Forelimb muscle (tissue), 1 donor: ENCODE data around the gene FAM171A1. TPM values are rescaled to one million over a fixed set of nuclear protein-coding genes. Genes with fewer than 3 reads are reported as not detected.
A peak's percentile ranks its signal among the peaks of the same experiment; 100 is the strongest.
"Not testable (repeated sequence)": the region's sequence is repeated elsewhere in the genome, so short reads cannot be mapped to it uniquely, and the experiment has no call there.

ENCODE experiments used
- DNase-seq: peaks from one replicate; pipeline ENCODE4 v3.0.0-alpha.2; 2013; ENCODE audit warnings: low read depth
- polyA plus RNA-seq: library from polyadenylated mRNA; unstranded; fragments of 120-200 nt; gene quantifications from one replicate; pipeline ENCODE4 v1.2.1, GENCODE V29; 2013; ENCODE audit not compliant: insufficient read length

FAM171A1 gene
- 27.2 TPM for polyA plus RNA-seq

DNA sequence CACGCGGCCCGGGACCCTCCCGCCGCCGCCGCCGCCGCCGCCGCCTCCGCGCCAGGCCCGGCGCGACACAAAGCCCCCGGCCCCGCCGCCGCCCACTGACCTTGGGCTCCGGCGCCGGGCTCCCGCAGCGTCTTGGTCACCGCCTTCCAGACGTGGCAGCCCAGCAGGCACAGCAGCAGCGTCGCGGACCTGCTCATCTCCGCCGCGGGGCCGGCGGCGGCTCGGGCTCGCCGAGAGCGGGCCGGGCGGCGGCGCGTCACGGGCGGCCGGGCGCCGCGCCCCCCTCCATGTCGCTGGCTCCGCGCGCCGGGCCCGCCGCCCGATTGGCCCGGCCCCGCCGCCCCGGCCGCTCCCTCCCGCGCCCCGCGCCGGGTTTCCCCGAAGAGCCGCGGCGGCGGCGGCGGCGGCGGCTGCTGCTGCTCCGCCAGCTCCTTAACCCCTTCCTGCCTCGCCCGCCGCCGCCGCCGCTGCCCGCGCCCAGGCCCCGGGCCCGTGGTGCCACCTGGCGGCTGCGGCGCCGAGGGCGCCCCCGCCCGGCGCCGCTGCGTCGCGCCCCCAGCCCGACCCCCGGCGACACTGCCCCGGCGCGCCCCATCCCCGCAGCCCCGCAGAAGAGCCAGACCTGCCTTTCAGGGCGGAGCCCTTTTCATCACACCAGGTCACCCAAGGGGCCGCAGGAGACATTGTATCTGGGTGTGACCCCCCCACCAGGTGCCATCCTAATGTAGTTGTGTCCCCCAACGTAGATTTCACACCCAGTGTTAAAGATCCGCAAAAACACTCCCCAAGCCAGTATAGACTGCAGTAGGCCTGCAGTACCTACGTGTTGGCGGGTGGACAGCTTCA lies at the start of gene FAM171A1:
Gene FAM171A1 (minus strand): TSS at position 434 of the 846 bp plus-strand sequence. CDS start 237 bp downstream, at position 197.
- no peak for DNase-seq

DNA sequence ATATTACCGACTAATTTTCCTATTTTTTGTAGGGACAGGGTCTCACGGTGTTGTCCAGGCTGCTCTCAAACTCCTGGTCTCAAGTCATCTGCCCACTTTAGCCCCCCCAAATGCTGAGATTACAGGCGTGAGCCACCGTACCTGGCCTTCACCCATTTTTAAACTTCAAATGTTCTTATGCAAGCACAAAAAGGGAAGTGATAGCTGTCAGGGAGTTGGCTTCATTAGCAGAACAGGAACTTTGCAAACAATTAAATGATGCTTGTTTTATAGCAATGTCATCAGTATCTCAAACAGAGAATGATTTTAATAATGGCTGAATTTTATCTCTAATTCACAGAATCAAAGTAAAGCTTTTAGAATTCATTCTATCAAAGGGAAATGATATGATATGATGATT lies 49.8 kb upstream of the FAM171A1 start:
- DNase-seq = no peak

DNA sequence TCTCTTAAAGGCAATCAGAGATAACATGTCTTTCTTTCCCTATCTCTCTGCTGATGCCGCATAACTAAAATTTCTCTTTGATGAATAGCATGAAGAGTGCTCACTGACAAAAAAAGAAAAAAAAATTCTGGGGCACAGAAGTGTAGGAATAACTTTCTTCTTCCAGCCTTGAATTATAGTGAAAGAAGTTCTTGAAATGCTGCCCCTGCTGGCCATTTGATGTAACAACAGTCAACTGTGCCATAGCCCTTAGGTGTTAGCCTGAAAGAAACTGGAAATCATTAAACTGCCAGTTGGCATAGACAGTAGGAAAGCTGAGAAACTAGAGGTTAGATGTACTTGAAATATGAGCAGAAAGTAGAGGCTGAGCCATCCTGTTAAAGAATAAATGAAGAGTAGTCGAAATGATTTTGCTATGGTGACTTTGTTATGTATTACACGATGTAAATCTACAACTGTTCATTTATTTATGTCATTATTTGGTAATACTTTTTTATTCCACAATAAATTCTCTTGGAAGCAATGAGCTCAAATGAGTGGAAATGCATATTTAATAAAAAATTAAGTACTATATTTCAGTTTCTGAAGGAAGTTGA lies 48.3 kb upstream of the FAM171A1 start:
- no peak for DNase-seq

DNA sequence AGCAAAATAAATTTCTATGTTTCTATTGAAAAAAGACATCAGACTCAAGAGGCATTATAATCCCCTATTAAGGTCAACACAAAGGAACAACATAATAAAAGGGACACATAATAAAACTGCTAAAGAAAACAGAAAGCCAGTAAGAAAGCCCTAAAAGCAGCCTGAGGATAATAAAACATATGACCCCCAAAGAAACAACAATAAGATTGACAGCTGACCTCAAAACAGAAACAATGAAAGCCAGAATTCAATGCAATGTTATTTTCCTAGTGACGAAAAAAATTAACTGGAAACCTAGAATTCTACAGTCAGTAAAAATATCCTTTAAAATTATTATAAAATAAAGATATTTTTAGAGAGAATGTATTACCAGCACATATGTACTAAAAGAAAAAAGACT lies 44.9 kb upstream of the FAM171A1 start:
- DNase-seq = no peak

DNA sequence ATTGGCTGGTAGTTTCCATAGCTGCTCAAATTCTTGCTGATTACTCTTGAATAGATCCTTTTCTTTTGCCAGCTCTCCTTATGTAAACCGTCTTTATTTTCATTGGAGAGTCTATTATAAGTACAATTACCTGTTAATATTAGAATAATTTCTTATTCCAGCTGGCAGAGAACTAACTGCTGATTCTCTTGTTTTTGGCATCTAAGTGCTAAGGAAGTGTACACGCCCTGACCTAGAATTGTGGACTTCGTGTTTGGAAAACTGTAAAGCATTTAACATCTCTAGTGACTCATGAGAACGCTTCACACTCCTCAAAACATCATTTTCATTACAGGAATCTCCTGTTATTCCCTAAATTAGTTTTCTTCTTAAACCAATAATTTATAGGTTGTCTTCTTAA lies 39.9 kb upstream of the FAM171A1 start:
- no peak for DNase-seq

DNA sequence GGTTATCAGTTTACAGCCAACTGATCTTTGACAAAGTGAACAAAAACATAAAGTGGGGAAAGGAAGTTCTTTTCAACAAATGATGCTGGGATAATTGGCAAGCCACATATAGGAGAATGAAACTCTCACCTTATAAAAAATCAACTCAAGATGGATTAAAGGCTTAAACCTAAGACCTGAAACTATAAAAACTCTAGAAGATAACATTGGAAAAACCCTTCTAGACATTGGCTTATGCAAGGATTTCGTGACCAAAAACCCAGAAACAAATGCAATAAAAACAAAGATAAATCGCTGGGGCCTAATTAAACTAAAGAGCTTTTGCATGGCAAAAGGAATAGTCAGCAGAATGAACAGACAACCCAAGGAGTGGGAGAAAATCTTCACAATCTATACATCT lies 38.3 kb upstream of the FAM171A1 start:
- not testable (repeated sequence) for DNase-seq

DNA sequence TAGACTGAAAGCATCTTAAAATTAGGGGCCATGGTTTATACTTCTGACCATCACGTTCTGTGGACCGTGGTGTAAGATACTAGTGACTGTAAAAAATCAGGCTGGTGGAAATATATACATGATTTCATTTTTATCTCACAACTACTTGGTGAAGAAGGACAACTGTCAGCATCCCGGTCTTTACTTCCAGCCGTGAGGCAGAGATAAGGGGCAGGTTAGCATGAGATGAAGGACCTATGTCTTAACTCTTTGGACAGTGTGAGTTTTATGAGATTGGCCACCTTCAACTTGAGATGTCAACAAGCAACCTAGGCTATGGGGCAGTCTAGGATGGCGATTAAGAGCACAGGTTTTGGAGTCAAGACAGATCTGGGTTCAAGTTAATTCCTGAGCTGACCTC lies 37.5 kb upstream of the FAM171A1 start:
- DNase-seq = no peak

DNA sequence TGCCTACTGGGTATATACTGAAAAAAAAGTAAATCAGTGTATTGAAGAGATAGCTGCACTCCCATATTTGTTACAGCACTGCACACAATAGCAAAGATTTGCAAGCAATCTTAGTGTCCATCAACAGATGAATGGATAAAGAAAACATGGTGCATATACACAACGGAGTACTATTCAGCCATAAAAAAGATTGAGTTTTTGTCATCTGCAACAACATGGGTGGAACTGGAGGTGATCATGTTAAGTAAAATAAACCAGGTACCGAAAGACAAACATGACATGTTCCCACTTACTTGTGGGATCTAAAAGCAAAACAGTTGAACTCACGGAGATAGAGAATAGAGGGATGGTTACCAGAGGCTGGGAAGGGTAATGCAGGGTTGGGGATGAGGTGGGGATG lies 34.2 kb upstream of the FAM171A1 start:
- no peak for DNase-seq

DNA sequence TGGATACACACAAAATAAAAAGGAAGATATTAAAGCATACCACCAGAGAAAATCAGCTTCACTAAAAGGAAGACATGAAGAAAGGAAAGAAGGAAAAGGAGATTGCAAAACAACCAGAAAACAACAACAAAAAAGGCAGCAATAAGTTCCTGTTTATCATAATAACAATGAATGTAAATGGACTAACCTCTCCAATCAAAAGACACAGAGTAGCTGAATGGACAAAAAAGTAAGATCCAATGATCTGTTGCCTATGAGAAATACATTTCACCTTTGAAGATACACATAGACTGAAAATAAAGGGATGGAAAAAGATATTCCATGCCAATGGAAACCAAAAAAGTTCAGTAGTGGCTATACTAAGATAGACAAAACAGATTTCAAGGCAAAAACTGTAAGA lies 30.3 kb upstream of the FAM171A1 start:
- no peak for DNase-seq

DNA sequence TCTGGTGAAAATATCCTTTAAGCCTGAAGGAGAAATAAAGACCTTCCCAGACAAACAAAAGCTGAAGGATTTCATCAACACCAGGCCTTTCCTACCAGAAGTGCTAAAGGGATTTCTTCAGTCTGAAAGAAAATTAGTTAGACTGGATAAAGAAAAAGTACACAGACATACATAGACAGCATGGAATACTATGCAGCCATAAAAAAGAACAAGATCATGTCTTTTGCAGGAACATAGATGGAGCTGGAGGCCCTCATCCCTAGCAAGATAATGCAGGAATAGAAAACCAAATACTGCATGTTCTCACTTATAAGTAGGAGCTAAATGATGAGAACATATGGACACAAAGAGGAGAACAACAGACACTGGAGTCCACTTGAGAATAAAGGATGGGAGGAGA lies 29.4 kb upstream of the FAM171A1 start:
- not testable (repeated sequence) for DNase-seq

DNA sequence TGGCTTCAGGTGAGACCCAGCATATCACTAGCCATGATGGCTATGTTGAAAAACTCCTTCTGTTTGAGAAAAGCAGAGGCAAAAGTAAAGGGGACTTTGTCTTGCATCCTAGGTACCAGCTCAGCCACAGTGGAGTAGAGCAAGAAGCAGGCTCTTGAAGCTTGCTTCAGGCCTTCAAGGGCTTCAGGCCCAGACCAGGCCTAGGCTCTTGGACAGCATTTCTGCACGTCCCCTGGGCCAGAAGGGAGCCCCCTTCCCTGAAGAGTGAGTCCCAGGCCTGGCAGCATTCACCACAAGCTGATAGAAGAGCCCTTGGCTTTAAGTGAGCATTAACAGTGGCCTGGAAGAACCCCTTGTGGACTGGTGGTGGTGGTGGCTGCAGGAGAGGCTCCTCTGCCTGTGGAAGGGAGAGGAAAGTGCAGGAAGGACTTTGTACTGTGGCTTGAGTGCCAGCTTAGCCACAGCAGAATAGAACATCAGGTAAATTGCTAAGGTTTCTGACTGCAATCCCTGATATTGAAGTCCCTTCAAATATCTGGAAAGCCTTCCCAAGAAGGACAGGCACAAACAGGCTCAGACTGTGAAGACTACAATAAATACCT lies 28.1 kb upstream of the FAM171A1 start:
- no peak for DNase-seq

DNA sequence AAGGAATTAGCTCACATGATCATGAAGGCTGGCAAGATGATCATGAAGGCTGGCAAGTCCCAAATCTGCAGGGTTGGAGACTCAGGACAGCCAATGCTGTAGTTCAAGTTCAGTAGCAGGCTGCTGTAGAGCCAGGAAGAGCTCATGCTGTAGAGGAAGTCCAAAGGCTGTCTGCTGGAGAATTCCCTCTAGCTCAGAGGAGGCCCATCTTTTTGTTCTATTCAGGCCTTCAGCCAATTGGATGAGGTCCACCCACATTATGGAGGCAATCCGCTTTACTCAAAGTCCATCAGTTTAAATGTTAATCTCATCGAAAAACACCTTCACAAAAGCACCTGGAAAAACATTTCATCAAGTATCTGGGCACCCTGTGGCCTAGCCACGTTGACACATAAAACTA lies 24.8 kb upstream of the FAM171A1 start:
- DNase-seq = no peak

DNA sequence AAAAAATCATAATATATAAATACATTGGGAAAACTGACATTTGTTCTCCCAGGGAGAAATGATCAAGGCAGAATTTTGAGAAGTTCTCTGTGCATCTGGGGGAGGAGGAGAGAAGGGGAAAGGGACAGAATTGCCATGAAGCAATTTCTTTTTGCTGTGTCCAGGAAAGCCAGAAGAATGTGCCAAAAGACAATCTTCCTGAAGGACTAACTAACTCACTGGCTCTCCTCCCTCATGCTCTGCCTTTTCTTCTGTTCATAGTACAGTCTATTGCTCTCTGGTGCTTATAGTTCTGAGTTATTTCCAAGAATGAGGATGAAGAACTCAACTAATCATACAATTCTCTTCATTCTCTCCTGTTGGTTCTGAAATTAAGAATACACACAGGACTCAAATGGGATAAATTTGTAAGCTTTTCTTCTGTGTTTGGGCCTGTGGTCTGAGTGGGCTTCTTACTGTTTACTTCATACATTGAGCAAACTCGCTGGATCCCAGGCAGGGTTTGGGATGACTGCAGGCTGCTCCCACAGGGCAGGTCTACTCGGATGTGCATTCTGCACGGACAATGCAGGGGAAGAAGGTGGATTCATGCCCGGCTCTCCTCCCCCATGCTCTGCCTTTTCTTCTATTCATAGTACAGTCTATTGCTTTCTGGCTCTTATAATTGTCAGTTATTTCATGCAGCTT lies 22.2 kb upstream of the FAM171A1 start:
- peak; percentile 63 for DNase-seq

DNA sequence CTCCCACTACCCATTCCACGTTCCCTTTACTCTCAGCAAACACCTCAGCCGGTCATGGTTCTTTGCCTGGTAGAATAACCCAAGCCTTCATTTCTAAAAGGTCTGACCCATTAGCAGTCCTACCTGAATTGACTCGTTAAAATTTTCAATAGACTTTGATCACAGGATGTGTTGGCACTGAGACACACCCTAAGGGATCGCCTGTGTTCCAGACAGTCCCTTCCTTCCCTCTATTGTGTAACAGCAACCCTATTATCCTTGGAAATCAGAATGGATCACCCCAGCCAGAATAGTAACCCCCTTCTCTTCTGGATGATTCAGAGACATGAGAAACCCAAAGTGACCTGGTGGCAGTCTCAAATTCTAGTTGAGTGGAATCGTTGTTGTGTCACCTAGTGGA lies 20.4 kb upstream of the FAM171A1 start:
- DNase-seq = no peak

DNA sequence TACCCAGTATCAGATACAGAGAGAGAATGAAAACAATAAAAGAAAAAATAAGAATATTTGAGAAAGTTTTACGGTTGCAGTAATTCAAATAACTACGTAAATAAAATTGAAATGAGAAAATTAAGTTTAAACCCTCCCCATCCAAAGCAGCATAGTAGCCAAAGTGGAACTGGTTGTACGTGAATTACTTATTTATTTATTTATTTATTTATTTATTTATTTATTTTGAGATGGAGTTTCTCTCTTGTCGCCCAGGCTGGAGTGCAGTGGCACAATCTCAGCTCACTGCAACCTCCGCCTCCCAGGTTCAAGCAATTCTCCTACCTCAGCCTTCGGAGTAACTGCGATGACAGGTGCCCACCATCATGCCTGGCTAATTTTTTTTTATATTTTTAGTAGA lies 17.1 kb upstream of the FAM171A1 start:
- not testable (repeated sequence) for DNase-seq

DNA sequence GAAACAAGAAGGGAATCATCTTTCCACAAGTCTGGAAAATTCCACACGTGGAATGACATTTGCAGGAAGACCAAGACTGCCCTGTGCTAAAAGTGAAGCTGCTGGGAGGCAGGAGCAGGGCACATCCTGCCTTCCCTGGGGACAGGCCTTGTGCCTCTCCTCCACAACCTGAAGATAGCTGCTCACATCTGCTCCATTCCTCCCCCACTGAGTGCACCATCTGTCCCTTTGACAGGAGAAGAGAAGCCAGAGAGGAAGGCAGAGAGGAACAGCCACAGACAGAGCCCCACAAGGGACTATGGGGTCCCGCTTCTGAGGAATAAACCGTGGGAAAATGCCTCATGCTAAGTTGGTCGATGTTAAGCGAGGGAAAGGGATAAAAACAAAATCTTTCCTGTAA lies 15.9 kb upstream of the FAM171A1 start:
- DNase-seq = no peak

DNA sequence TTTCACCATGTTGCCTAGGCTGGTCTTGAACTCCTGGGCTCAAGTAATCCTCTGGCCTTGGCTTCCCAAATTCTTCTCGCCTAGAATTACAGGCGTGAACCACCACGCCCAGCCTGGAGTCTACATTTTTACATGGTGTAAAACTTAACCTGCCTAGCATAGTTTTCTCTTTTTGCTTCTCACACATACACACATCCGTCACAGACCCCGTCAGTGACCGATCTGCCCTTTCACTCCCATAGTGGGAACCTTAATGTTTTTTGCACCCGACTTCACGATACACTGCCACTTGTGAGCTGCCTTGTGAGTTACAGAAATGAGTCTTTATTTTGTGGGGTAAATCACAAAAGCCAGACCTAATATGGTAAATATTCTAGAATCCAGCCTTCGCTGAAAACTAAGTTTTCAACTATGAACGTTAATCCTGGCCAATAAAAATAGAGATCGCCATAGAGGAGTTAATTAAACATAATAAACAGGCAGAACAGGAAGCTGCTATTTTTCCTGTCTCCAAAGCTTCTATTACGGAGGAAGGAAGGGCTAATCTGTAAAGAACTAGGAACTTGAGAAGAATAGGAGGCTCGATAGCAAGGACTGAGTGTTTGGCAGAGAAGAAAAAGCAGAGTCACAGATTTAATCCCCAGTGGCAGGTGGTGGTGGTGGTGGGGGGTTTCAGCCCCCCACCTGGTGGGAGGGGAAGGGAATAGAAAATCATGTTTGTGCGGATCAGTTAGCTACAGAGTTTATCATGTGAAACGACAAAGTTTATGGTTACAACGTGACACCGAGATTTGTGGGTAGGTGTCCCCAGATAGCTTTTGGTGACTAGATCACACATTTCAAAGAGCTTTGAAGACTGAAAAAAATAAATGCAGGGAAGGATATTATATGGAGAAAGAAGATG lies 14.7 kb upstream of the FAM171A1 start:
- no peak for DNase-seq

DNA sequence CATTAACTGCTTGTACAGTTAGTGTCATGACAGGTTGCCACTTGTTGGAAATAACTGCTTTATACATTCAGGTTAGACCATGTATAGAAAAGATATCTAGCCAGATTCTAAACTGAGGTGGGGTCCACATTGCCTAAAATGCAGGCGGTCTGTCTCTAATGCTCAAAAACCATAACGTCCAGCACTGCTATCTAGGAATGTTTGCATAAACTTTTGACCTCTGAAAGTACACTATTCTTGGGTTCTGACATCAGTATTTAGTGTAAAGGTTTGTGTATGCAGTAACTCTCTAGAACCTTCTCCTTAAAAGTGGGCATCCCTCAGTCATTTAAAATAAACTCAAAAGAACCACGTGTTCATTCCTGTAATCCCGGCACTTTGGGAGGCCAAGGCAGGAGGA lies 10.3 kb upstream of the FAM171A1 start:
- no peak for DNase-seq

DNA sequence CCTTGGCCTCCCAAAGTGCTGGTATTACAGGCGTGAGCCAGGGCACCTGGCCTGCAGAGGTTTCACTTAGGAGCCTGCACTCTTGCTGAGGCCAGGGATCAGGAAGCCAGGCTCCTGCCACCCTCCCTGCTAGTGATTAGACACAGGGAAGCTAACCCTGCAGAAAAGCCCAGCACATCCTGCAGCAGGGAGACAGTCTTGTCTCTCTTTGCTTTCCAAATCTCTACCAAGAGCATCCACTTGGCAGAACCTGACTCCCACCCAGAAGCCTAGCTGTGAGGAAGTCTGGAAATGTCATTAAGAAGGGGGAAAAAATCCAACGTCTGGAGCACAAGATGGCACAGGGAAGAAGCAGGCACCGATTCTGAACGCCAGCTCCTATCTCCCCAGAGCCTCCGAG lies 8.0 kb upstream of the FAM171A1 start:
- no peak for DNase-seq

DNA sequence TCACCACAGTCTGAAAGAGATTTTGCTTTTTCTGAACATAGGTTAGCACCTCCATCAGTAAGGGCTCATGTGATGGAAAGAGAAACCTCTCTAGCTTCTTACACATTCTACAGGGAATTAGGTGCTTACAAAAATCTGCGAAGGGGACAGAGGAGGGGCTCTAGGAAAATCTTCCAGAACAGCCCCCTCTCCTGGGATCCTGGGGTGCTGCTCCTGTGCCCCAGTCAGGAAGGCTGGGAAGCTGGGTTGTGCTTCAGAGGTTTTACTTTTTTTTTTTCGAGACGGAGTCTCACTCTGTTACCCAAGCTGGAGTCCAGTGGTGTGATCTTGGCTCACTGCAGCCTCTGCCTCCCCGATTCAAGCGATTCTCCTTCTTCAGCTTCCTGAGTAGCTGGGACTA lies 7.5 kb upstream of the FAM171A1 start:
- no peak for DNase-seq

DNA sequence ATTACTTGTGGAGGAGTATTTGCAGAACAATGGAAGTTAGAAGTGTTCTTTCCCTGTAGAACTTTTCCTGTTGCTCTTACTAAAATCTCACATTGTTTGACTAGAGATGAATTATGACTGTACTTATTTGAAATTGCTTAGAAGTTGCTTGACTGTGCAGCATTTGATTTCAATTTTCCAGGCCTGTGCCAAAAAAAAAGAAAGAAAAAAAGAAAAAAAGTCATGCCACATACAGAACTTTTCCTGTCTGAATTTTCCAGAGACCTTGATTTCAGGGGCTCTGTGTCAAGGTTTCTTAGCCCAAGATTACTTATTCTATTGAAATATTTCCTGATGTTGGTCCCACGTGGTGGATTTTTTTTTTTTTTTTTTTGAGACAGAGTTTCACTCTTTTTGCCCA lies 3.5 kb upstream of the FAM171A1 start:
- DNase-seq = no peak
